Ascending aorta (tissue), 2 donors: ENCODE measurements around the gene UBAC2. TPM values are rescaled to one million over a fixed set of nuclear protein-coding genes. Genes with fewer than 3 reads are reported as not detected.

Experiments used
- DNase-seq, 2 donors: peaks; one replicate each; pipeline ENCODE4 v3.0.0-alpha.2; 2019; ENCODE audit warnings: low spot score in 2 of 2
- H3K27ac ChIP-seq, 2 donors: fragments of 200-600 bp; sonication (generic); one replicate each; pipeline ENCODE4 v1.5.1; 2016 to 2017; ENCODE audit warnings: mild to moderate bottlenecking in 1 of 2
- H3K27me3 ChIP-seq: fragments of 200-600 bp; sonication (generic); one replicate; pipeline ENCODE4 v1.5.1; 2017
- H3K36me3 ChIP-seq, 2 donors: fragments of 200-600 bp; sonication (generic); one replicate each; pipeline ENCODE4 v1.5.1; 2016
- H3K4me1 ChIP-seq, 2 donors: fragments of 200-600 bp; sonication (generic); one replicate each; pipeline ENCODE4 v1.5.1; 2016 to 2017; ENCODE audit warnings: mild to moderate bottlenecking in 1 of 2
- H3K4me3 ChIP-seq, 2 donors: fragments of 200-600 bp; sonication (generic); one replicate each; pipeline ENCODE4 v1.5.1; 2016 to 2017; ENCODE audit warnings: mild to moderate bottlenecking in 1 of 2
- H3K9me3 ChIP-seq, 2 donors: fragments of 200-600 bp; sonication (generic); one replicate each; pipeline ENCODE4 v1.5.1; 2016
- intact Hi-C: fragments of 100-400 bp; cut with DNase I; formaldehyde crosslinking; loops from one replicate; pipeline ENCODE4 v1.15.1; 2023
- total RNA-seq: library from RNA; depleted of rRNA; stranded (reverse); fragments of >200 nt; gene quantifications from one replicate; pipeline ENCODE4 v1.1.0, GENCODE V29; 2016
- TF ChIP-seq, protein P1 (sequence below), 3 experiments: fragments of 200-600 bp in 2 of 3; fragments of 450-650 bp in 1 of 3; sonication (generic) in 2 of 3; IDR thresholded peaks; one replicate each; pipeline ENCODE4 v1.5.1; 2016 to 2019; ENCODE audit warnings: antibody characterized with exemption in 3 of 3, mild to moderate bottlenecking in 1 of 3, moderate library complexity in 1 of 3

Gene UBAC2
- total RNA-seq, 1 donor from 2014 or later: 67.8 TPM

DNA sequence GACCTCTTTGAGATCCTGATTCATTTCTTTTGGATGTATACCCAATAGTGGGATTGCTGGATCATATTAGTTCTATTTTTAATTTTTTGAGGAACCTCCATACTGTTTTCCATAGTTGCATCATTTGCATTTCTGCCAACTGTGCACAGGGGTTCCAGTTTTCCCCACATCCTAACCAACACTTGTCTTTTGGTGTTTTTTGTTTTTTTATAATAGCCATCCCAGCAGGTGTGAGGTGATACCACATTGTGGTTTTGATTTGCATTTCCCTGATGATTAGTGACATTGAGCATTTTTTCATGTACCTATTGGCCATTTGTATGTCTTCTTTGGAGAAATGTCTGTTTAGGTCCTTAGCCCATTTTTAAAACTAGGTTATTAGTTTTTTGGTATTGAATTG, 125.4 kb downstream of the UBAC2 start:
- H3K9me3 ChIP-seq: no peaks in the 10 kb centered on the region
- no peak overlapping the region for H3K27ac ChIP-seq
- no peak for DNase-seq
- peaks cover 0 to 13% of the 10 kb centered on the region in 2 donors for H3K36me3 ChIP-seq
- H3K27me3 ChIP-seq: no peaks in the 10 kb centered on the region
- H3K4me3 ChIP-seq: no peak overlapping the region
- TF ChIP-seq, protein P1, sequence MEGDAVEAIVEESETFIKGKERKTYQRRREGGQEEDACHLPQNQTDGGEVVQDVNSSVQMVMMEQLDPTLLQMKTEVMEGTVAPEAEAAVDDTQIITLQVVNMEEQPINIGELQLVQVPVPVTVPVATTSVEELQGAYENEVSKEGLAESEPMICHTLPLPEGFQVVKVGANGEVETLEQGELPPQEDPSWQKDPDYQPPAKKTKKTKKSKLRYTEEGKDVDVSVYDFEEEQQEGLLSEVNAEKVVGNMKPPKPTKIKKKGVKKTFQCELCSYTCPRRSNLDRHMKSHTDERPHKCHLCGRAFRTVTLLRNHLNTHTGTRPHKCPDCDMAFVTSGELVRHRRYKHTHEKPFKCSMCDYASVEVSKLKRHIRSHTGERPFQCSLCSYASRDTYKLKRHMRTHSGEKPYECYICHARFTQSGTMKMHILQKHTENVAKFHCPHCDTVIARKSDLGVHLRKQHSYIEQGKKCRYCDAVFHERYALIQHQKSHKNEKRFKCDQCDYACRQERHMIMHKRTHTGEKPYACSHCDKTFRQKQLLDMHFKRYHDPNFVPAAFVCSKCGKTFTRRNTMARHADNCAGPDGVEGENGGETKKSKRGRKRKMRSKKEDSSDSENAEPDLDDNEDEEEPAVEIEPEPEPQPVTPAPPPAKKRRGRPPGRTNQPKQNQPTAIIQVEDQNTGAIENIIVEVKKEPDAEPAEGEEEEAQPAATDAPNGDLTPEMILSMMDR (IDR thresholded peaks at IDR 0.05): no peak
- H3K4me1 ChIP-seq: peaks cover 6 to 9% of the 10 kb centered on the region in 2 donors
- intact Hi-C loops: no loop called here

DNA sequence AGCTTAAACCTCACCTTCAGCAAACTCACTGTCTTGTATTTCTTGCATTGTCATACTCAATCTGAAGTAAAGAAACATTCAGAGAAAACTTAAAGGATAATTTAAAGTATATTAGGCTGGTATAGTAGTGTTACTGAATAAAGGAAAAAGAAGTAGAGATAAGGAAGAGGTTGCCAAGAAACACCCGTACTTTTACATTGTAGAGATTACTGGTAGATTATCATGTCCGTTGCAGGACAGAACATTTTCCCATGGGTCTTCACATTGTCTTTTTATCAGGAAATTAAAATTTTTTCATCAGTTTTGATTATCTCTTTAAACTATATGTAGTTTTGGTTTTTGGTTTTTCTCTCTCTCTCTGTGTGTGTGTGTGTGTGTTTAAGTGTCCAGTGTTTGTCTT, 126.5 kb downstream of the UBAC2 start:
- Histone ChIP-seq H3K27ac (no peak overlapping the region), H3K4me3 (no peak overlapping the region), H3K9me3 (no peaks in the 10 kb centered on the region), H3K4me1 (peaks cover 3 to 5% of the 10 kb centered on the region in 2 donors), H3K27me3 (no peaks in the 10 kb centered on the region), H3K36me3 (peaks cover 0 to 13% of the 10 kb centered on the region in 2 donors)
- intact Hi-C loops: no loop called here
- DNase-seq: no peak
- TF ChIP-seq, protein P1 (IDR thresholded peaks at IDR 0.05): no peak

DNA sequence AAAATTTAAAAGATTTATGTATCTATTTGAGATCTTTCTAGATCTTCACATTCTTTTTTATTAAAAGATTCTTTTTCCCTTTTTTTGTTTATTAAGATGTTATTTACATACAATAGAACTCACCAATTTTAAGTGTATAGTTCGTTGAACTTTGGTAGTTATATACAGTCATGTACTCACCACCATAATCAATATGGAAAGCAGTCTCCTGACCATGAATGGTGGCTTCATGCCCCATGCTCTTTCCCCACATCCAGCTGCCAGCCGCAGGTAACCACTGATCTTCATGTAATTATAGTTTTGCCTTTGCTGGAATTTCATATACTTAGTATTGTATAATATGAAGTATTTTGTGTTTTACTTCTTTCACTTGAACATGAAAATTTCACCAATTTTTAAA, 127.1 kb downstream of the UBAC2 start:
- Histone ChIP-seq H3K36me3 (peaks cover 0 to 13% of the 10 kb centered on the region in 2 donors), H3K9me3 (no peaks in the 10 kb centered on the region), H3K27ac (no peak overlapping the region), H3K27me3 (no peaks in the 10 kb centered on the region), H3K4me1 (no peaks in the 10 kb centered on the region), H3K4me3 (no peak overlapping the region)
- TF ChIP-seq, protein P1 (IDR thresholded peaks at IDR 0.05): no peak
- no peak for DNase-seq
- intact Hi-C loops: no loop called here

DNA sequence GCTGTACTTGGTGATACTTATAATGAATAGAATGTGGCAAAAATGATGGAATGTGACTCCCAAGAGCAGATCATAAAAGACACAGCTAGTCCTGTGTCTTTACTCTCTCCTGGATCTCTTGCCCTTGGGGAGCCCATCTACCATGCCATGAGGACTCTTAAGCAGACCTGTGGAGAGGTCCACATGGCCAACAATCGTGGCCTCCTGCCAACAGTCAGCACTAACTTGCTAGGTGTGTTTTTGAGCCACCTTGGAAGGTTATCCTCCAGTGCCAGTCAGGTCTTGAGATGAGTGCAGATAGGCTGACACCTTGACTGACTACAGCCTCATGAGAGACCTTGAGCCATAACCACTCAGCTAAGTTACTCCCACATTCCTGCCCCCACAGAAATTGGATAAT, 128.8 kb downstream of the UBAC2 start:
- intact Hi-C loops: no loop called here
- peaks cover 0 to 7% of the 10 kb centered on the region in 2 donors for H3K36me3 ChIP-seq
- TF ChIP-seq, protein P1 (IDR thresholded peaks at IDR 0.05): no peak
- H3K4me3 ChIP-seq: no peak overlapping the region
- no peaks in the 10 kb centered on the region for H3K9me3 ChIP-seq
- H3K27ac ChIP-seq: no peak overlapping the region
- no peaks in the 10 kb centered on the region for H3K27me3 ChIP-seq
- no peaks in the 10 kb centered on the region for H3K4me1 ChIP-seq
- no peak for DNase-seq

DNA sequence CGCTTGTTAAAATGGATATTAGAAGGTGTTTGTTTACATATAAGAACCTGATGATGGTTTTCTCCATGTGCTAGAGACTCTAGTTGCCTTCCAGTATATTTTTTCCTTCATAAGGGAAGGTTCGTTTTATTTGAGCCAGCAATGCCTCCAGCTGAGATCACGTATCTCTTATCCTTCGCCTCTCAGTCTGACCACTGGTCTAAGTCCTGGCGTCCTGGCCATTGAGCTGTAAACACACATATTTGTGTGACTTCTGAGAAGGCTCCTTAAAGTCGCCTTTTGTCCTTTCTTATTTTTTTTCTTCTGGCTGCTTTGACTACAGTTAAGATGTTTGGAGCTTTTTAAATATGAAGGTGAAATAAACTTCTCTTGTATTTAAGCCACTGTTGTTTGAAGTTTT, 130.3 kb downstream of the UBAC2 start:
- Histone ChIP-seq H3K27me3 (no peaks in the 10 kb centered on the region), H3K27ac (no peak overlapping the region), H3K4me1 (no peaks in the 10 kb centered on the region), H3K4me3 (no peak overlapping the region), H3K9me3 (no peaks in the 10 kb centered on the region), H3K36me3 (peaks cover 0 to 7% of the 10 kb centered on the region in 2 donors)
- DNase-seq: no peak
- TF ChIP-seq, protein P1 (IDR thresholded peaks at IDR 0.05): no peak
- intact Hi-C loops: no loop called here

DNA sequence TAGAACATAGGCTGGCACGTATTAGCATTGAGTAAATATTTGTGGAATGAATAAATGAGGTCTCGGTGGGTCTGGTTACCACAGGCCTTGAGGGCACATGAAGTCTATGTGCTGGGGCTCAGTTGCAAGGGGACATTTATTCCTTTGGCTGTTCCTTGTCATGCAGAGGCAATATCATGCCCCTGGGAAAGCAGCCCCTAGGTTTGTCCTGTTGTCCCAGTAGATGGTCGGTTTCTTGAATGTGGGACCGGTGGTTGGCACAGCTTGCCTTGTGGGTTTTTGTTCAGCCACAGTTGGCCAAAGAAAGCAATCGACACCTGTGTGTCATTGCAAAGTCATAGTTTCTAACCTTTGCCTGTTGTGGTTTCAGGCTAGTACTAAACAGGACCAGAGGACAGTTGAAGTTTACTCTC, 131.2 kb downstream of the UBAC2 start:
- intact Hi-C loops: no loop called here
- Histone ChIP-seq H3K27ac (no peak overlapping the region), H3K4me1 (no peaks in the 10 kb centered on the region), H3K9me3 (no peaks in the 10 kb centered on the region), H3K36me3 (peaks cover 0 to 7% of the 10 kb centered on the region in 2 donors), H3K4me3 (no peak overlapping the region), H3K27me3 (no peaks in the 10 kb centered on the region)
- TF ChIP-seq, protein P1 (IDR thresholded peaks at IDR 0.05): no peak
- DNase-seq: no peak
